HG03469 (cell line): Measurements from ENCODE around the gene GPR143.
"Not testable (repeated sequence)": the region's sequence is repeated elsewhere in the genome, so short reads cannot be mapped to it uniquely, and the experiment has no call there.

ENCODE experiments used
- ATAC-seq: cut with Tn5 transposase; IDR thresholded peaks from one replicate; pipeline ENCODE4 v1.9.1; 2021; ENCODE audit warnings: mild to moderate bottlenecking, moderate library complexity, moderate number of reproducible peaks; ENCODE audit not compliant: unreplicated experiment

Gene GPR143

GRCh38 chrX:9770319-9770718 lies 4.7 kb upstream of the GPR143 start:
- ATAC-seq: no peak

- not testable (repeated sequence) for ATAC-seq
Measured at GRCh38 chrX:9768321-9768839, 2.7 kb upstream of the GPR143 start.

- no peak for ATAC-seq
Measured at GRCh38 chrX:9767375-9767774, 1.7 kb upstream of the GPR143 start.

GRCh38 chrX:9765072-9765736 lies 443 bp downstream of the GPR143 start:
- no peak for ATAC-seq

- ATAC-seq: no peak
Measured at GRCh38 chrX:9759337-9759736, 6.3 kb downstream of the GPR143 start.

- ATAC-seq: no peak
Measured at GRCh38 chrX:9758021-9758638, 7.5 kb downstream of the GPR143 start.

GRCh38 chrX:9757366-9757765 lies 8.3 kb downstream of the GPR143 start:
- no peak for ATAC-seq

GRCh38 chrX:9749146-9749692 lies 16.4 kb downstream of the GPR143 start:
- no peak for ATAC-seq

- no peak for ATAC-seq
Measured at GRCh38 chrX:9747644-9748043, 18.0 kb downstream of the GPR143 start.

GRCh38 chrX:9746148-9746888 lies 19.3 kb downstream of the GPR143 start:
- no peak for ATAC-seq

GRCh38 chrX:9745417-9746115 lies 20.1 kb downstream of the GPR143 start:
- no peak for ATAC-seq

GRCh38 chrX:9739130-9739529 lies 26.5 kb downstream of the GPR143 start:
- ATAC-seq: no peak

- ATAC-seq: no peak
Measured at GRCh38 chrX:9738151-9738550, 27.5 kb downstream of the GPR143 start.

GRCh38 chrX:9737363-9737762 lies 28.3 kb downstream of the GPR143 start:
- ATAC-seq: no peak

- ATAC-seq: no peak
Measured at GRCh38 chrX:9730752-9731151, 34.9 kb downstream of the GPR143 start.

GRCh38 chrX:9730078-9730477 lies 35.6 kb downstream of the GPR143 start:
- no peak for ATAC-seq

- ATAC-seq: no peak
Measured at GRCh38 chrX:9729171-9729885, 36.3 kb downstream of the GPR143 start.

- no peak for ATAC-seq
Measured at GRCh38 chrX:9728261-9728660, 37.4 kb downstream of the GPR143 start.

- no peak for ATAC-seq
Measured at GRCh38 chrX:9724711-9725110, 40.9 kb downstream of the GPR143 start.

- ATAC-seq: no peak
Measured at GRCh38 chrX:9717376-9717775, 48.3 kb downstream of the GPR143 start.
